ENCODE results near the gene VCL. TPM values are rescaled to one million over a fixed set of nuclear protein-coding genes. Genes with fewer than 3 reads are reported as not detected.
A peak's percentile ranks its signal among the peaks of the same experiment; 100 is the strongest.

VCL gene
- total and polyA plus RNA-seq, 9 of the 15 experiments (the other 6 are each of a cell fraction or from before 2014, with no cell fraction given): 29.8 to 186 (median 76.4) TPM

- TF ChIP-seq ELK1 (CRISPR knock-in tag; IDR thresholded peaks at IDR 0.05): no peak
These were observed 49.4 kb downstream of the VCL start (continued) for GRCh38 chr10:74047304-74047703.

- CTCF ChIA-PET (ENCODE audit: low intra/inter-chr PET ratio): no interaction called here
- Histone ChIP-seq H3K27ac (ENCODE audit: extremely low read depth, low read depth, low read length) (no peak overlapping the region), H3K9ac (ENCODE audit: insufficient read depth in 1 of 2, low read depth in 2 of 2, low read length in 2 of 2) (no peak overlapping the region), H2AFZ (ENCODE audit: low read depth, low read length) (no peak overlapping the region), H3K4me3 (no peak overlapping the region), H3K36me3 (ENCODE audit: control insufficient read depth, insufficient read depth, low read length) (peaks cover 36% of the 10 kb centered on the region), H3K9me1 (ENCODE audit: control insufficient read depth, insufficient read depth, low read length) (no peaks in the 10 kb centered on the region), H3K79me2 (ENCODE audit: control insufficient read depth, insufficient read depth, low read length) (peaks cover 55% of the 10 kb centered on the region), H3K9me3 (replicated peaks; ENCODE audit: control insufficient read depth, insufficient read depth, low read depth, low read length) (no peaks in the 10 kb centered on the region), H3K4me1 (replicated peaks in 1 of 2; ENCODE audit: control insufficient read depth in 2 of 2, insufficient read depth in 2 of 2, low read length in 2 of 2) (peaks cover 3 to 12% of the 10 kb centered on the region in 2 experiments; a peak in 3 of 5 replicates), H3K4me2 (ENCODE audit: insufficient read depth, low read length) (no peak overlapping the region), H3K27me3 (ENCODE audit: control insufficient read depth in 2 of 2, insufficient read depth in 2 of 2, low read length in 2 of 2) (no peaks in the 10 kb centered on the region), H4K20me1 (replicated peaks; ENCODE audit: control insufficient read depth, insufficient read depth, low read length) (0 out of 2 replicates have a peak, but pooled peaks cover 4% of the 10 kb centered on the region)
- WGBS (ENCODE audit: insufficient coverage, low coverage, missing lambda C conversion rate): 81% methylated on average over 3 of the region's 3 CpGs
- FAIRE-seq (no peak), ATAC-seq (peak; percentile 40), DNase-seq (ENCODE audit: extremely low read depth in 1 of 4, low spot score in 3 of 4) (no peak)
- no TSS peak for BruUV-seq (replicated peaks)
- TF ChIP-seq NR4A1 (CRISPR knock-in tag; IDR thresholded peaks at IDR 0.05): no peak
- TF ChIP-seq NR4A1 (tag; IDR thresholded peaks at IDR 0.05): no peak
- no peak for TF ChIP-seq CHD4 (IDR thresholded peaks at IDR 0.05; ENCODE audit: insufficient read depth, insufficient replicate concordance, low read depth, low read length, poor library complexity, severe bottlenecking)
- TF ChIP-seq CEBPG (CRISPR knock-in tag; IDR thresholded peaks at IDR 0.05): peak; percentile 89
- peak; percentile 85 to 86 for TF ChIP-seq CEBPG (tag; conservative IDR thresholded peaks at IDR 0.05 in 1 of 2, IDR thresholded peaks at IDR 0.05 in 1 of 2)
- peak; percentile 79 for TF ChIP-seq MEF2D (tag; conservative IDR thresholded peaks at IDR 0.05; ENCODE audit: low read depth)
- TF ChIP-seq CEBPB (tag; IDR thresholded peaks at IDR 0.05): peak; percentile 84
- in situ Hi-C loops (cut with MboI): no loop called here
- POLR2A ChIA-PET: interaction anchor here (0.7 to 2.5 kb wide), 10 partner anchors 8 to 305 kb away, joined by 3 to 12 read pairs (median 4); partner anchors contain the start of gene VCL
- intact Hi-C loops (cut with micrococcal nuclease): no loop called here
These were observed 50.0 kb downstream of the VCL start for GRCh38 chr10:74047871-74048270.

Measured in K562 (cell line).